LNCaP clone FGC (cell line): Measurements from ENCODE around the gene TMOD1.
A peak's percentile ranks its signal among the peaks of the same experiment; 100 is the strongest.

Source experiments
- DNase-seq: peaks from one replicate; pipeline ENCODE4 v3.0.0-alpha.2; 2011; ENCODE audit warnings: low read depth
- H3K4me3 ChIP-seq: 2 replicates; pipeline ENCODE4 v1.5.1; 2011; ENCODE audit warnings: mild to moderate bottlenecking, low read depth, low read length, control low read depth
- TF ChIP-seq, protein P1 (sequence below): IDR thresholded peaks from 2 replicates; pipeline ENCODE4 v1.5.1; 2012; ENCODE audit warnings: mild to moderate bottlenecking; ENCODE audit not compliant: control insufficient read depth, insufficient read depth; ENCODE audit errors: extremely low read depth

Gene TMOD1

DNA sequence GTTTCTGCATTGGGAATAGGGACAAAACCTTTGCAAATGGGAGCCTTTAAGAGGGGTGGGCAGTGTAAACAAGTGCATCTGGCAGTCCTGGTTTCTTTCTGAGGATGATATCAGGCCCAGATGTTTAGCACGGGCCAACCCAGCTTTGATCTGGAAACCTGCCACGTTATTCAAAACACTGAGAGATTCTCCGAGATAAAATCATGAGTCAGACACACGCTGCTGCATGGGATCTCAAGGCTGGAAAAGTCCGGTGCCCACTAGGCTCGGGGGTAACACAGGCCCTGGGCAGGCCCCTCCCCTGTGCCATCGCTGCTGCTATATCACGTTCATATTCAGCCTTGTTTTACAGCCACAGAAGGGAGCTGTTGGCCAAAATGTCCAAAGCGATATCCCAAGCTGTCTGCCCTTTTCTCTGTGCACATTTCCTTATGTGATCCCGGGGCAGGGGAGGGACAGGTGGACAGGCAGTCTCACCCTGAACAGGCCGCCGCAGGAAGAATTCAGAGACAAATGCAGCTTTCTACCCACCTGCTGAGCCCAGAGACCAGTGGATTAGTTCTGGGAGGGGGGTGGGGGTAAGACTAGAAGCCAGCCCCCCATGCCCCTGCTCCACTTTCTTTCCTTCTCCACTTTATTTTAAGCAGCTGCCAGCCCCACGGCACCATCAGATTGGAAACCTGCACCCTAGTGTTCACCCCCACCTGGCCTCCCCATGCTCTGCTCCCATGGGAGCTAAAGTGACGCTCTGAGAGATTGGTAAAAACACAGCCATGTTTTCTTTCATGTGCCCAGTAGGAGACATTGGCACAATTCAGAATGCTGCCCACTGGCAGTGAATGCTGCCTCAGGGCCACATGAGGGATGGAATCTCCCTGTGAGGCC is 63.1 kb downstream of the TMOD1 start:
- TF ChIP-seq, protein P1, sequence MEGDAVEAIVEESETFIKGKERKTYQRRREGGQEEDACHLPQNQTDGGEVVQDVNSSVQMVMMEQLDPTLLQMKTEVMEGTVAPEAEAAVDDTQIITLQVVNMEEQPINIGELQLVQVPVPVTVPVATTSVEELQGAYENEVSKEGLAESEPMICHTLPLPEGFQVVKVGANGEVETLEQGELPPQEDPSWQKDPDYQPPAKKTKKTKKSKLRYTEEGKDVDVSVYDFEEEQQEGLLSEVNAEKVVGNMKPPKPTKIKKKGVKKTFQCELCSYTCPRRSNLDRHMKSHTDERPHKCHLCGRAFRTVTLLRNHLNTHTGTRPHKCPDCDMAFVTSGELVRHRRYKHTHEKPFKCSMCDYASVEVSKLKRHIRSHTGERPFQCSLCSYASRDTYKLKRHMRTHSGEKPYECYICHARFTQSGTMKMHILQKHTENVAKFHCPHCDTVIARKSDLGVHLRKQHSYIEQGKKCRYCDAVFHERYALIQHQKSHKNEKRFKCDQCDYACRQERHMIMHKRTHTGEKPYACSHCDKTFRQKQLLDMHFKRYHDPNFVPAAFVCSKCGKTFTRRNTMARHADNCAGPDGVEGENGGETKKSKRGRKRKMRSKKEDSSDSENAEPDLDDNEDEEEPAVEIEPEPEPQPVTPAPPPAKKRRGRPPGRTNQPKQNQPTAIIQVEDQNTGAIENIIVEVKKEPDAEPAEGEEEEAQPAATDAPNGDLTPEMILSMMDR, result 0 out of 2 replicates have a peak, but pooled peaks have one; percentile 17
- DNase-seq, result peak; percentile 57
- no peak overlapping the region for H3K4me3 ChIP-seq

DNA sequence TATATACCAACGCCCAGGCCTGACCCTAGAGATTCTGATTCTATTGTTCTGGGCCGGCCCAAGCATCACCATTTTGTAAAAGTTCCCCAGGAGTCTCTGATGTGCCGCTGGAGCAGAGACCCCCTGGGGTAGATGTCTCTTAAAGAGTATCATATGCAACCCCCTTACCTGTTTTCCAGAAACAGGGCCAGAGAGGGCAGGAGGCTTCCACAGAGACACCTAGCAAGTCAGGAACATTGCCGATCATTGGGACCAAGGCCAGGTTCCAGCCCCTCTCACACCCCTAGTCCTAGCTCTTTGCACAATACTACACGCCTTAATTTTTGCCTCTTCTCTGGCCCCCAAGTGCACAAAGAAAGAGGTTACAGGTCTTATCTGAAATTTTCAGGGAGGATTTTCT is 63.8 kb downstream of the TMOD1 start:
- TF ChIP-seq, protein P1, result no peak
- no peak for DNase-seq

DNA sequence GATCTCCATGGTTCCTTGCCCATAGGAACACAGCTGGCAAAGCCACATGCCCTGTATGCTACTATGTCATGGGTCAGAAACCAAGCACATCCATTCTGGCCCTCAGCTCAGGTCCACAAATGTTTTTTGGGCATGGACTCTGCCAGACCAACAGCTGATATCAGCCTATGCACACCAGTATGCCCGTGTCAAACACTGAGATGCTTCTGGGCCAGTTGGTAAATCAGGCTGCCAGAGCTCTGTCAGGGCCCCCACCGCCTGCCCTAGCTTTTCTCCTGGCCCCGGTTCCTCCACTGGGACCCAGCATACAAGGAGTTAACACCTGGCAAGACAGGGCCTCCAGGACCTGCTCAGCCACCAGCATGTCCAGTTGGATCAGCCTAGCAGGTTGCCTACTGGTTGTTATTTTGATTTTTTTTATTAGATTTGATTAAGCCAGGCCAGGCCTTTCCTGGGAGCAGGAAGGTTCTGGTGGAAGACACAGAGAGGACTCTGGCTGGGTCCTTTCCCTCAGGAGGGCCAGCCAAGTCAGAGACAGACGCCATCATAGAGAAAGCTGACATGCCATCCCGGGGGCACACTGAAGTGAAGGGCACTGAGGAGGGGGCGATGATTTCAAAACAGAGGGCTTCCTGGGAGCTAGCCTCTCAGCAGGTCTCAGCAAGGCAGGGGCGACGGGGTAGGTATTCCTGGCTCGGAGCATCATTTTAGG is 65.9 kb downstream of the TMOD1 start:
- DNase-seq, result peak; percentile 85
- TF ChIP-seq, protein P1, result no peak
- no peak overlapping the region for H3K4me3 ChIP-seq

More for the DNA sequence above, 63.8 kb downstream of the TMOD1 start:
- no peak overlapping the region for H3K4me3 ChIP-seq

DNA sequence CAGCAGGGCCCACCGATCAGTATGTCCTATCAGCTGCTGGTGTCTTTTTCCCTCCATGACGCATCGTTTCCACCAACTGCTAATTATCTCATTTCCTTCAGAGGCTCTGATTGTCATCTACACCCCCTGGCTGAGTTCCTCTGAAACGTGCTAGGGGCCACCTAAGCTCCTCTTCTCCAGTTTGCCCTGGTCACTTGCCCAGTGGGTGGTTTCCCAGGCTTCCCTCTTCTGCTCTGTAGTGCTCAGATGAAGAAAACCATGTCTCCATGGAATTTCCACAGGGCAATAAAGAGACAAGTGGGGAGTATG is 66.4 kb downstream of the TMOD1 start:
- H3K4me3 ChIP-seq, result no peak overlapping the region

DNA sequence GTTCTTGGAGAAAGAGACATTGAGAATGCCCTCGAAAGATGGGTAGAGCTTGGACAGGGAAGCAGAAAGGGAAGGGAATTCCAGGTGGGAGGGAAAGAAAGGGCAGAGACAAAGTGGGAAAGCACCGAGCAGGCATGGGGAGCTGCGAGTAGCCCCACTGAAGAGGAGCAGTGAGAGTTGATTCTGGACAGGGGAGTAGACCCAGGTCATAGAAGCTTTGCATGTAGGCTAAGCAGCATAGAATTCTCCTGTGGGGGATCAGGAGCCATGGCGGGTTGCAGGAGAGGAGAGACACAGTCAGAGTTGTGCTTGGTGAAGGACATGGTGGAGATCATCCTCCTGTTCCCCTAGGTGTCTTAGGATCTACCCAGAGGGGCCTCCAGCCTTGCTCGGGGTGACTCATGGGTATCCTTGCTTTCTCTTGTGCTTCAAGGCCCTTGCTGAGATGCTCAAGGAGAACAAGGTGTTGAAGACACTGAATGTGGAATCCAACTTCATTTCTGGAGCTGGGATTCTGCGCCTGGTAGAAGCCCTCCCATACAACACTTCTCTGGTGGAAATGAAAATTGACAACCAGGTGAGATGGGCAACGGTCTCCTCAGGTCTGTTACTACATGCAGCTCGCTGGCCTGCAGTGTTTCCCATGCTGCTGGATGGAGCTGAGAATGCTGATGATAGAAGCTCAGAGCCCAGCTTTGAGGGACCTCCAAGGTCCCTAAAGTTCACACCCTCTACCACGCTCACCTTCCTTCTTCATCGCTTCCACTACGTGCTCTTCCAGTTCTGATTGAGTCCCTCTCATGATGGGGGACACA is 67.2 kb downstream of the TMOD1 start:
- no peak for DNase-seq
- H3K4me3 ChIP-seq, result no peak overlapping the region
- TF ChIP-seq, protein P1, result no peak

More for the DNA sequence above, 66.4 kb downstream of the TMOD1 start:
- TF ChIP-seq, protein P1, result no peak
- no peak for DNase-seq

DNA sequence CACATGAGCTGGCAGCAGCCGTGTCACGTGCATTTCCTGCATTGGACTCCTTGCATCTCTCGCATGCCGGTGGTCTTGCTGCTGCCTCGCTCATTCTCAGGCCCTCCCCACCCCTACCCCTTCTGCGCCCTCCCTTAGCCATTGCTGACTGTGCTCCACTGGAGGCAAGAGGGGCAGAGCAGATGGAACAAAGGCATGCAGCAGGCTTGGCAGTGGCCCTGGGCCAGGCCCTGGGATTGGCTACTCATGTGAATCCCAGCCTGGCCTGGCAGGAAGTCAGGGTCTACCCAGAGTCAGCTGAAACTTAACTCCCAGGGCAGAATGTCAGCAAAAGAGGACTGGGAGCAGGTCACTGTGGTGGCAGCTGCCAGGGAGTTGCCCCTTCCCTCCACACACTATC is 69.4 kb downstream of the TMOD1 start:
- DNase-seq, result no peak
- H3K4me3 ChIP-seq, result no peak overlapping the region
- TF ChIP-seq, protein P1, result no peak
